PC-9 (cell line): ENCODE measurements around the gene RTEL1.

Experiments used
- EZH2 ChIP-seq: fragments of 200-600 bp; sonication (generic); IDR thresholded peaks from 2 replicates; pipeline ENCODE4 v1.8.0; 2017; ENCODE audit warnings: antibody characterized with exemption, low read depth
- TF ChIP-seq, protein P1 (sequence below): fragments of 200-600 bp; sonication (generic); conservative IDR thresholded peaks from 2 replicates; pipeline ENCODE4 v1.6.1; 2017; ENCODE audit warnings: mixed run types, antibody characterized with exemption, mild to moderate bottlenecking, moderate library complexity

DNA sequence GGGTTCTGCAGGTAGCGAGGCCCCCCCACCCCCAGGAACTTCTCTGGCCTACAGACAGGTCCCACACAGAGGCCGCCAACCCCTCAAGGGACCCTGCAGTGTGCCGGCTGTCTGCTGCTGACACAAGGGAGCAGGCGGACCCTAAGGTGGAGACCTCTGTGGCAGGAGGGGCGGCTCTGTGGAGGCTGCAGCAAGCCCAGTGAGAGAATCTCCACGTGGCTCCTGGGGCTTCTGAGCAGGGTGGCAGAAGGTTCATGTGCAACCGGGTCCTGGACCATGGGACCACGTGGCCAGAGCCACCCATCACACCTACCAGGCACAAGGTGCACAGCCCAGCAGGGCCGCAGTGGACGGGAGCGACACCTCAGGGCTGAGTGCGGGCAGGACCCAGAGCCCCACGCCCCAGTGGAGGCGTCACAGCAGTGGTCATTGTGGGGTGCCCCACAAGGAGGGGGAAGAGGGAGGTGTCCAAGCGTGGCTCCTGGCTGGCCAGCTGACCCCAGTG, 45.4 kb downstream of the RTEL1 start:
- TF ChIP-seq, protein P1, sequence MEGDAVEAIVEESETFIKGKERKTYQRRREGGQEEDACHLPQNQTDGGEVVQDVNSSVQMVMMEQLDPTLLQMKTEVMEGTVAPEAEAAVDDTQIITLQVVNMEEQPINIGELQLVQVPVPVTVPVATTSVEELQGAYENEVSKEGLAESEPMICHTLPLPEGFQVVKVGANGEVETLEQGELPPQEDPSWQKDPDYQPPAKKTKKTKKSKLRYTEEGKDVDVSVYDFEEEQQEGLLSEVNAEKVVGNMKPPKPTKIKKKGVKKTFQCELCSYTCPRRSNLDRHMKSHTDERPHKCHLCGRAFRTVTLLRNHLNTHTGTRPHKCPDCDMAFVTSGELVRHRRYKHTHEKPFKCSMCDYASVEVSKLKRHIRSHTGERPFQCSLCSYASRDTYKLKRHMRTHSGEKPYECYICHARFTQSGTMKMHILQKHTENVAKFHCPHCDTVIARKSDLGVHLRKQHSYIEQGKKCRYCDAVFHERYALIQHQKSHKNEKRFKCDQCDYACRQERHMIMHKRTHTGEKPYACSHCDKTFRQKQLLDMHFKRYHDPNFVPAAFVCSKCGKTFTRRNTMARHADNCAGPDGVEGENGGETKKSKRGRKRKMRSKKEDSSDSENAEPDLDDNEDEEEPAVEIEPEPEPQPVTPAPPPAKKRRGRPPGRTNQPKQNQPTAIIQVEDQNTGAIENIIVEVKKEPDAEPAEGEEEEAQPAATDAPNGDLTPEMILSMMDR, result no peak
- TF ChIP-seq EZH2, result no peak
